Neural cell (in vitro differentiated cells): ENCODE measurements around the gene NCKAP5.

Experiments used
- CTCF ChIP-seq: fragments of 450-650 bp; IDR thresholded peaks from 2 replicates; pipeline ENCODE4 v1.5.1; 2014; ENCODE audit warnings: antibody characterized with exemption, mild to moderate bottlenecking, moderate library complexity; ENCODE audit not compliant: poor library complexity, severe bottlenecking
- EP300 ChIP-seq: fragments of 450-650 bp; conservative IDR thresholded peaks from 2 replicates; pipeline ENCODE4 v1.6.1; 2014; ENCODE audit warnings: antibody characterized with exemption, mild to moderate bottlenecking, moderate library complexity; ENCODE audit not compliant: poor library complexity, severe bottlenecking
- EZH2 ChIP-seq: fragments of 200-600, 300-800 bp; shearing (Covaris generic), sonication (generic); IDR thresholded peaks from 2 replicates; pipeline ENCODE4 v1.6.1; 2014; ENCODE audit warnings: antibody characterized with exemption, low read length, borderline replicate concordance, mild to moderate bottlenecking; ENCODE audit not compliant: insufficient read depth, poor library complexity, severe bottlenecking
- MXI1 ChIP-seq: fragments of 450-650 bp; conservative IDR thresholded peaks from 2 replicates; pipeline ENCODE4 v1.6.1; 2014; ENCODE audit warnings: antibody characterized with exemption, mild to moderate bottlenecking; ENCODE audit not compliant: poor library complexity, severe bottlenecking
- POLR2AphosphoS5 ChIP-seq: IDR thresholded peaks from 2 replicates; pipeline ENCODE4 v1.6.1; 2012
- RAD21 ChIP-seq: fragments of 450-650 bp; conservative IDR thresholded peaks from 2 replicates; pipeline ENCODE4 v1.6.1; 2014; ENCODE audit warnings: antibody characterized with exemption, mild to moderate bottlenecking, moderate library complexity
- REST ChIP-seq: IDR thresholded peaks from 2 replicates; pipeline ENCODE4 v1.6.1; 2012; ENCODE audit warnings: borderline replicate concordance
- SMC3 ChIP-seq: fragments of 450-650 bp; conservative IDR thresholded peaks from 2 replicates; pipeline ENCODE4 v1.6.1; 2014; ENCODE audit warnings: antibody characterized with exemption, mild to moderate bottlenecking, moderate library complexity; ENCODE audit not compliant: poor library complexity
- TAF1 ChIP-seq: IDR thresholded peaks from 2 replicates; pipeline ENCODE4 v1.6.1; 2012; ENCODE audit warnings: low read depth

- no peak for TF ChIP-seq POLR2AphosphoS5
- TF ChIP-seq SMC3, result no peak
- no peak for TF ChIP-seq CTCF
- no peak for TF ChIP-seq TAF1
- no peak for TF ChIP-seq EZH2
- TF ChIP-seq EP300, result no peak
- TF ChIP-seq REST, result no peak
- no peak for TF ChIP-seq RAD21
- no peak for TF ChIP-seq MXI1
Measured at GRCh38 chr2:132636346-132636745, 931.9 kb downstream of the NCKAP5 start.
